CD4-positive, CD25-positive, alpha-beta regulatory T cell (primary cell): ENCODE results near the gene DCDC2C. TPM values are rescaled to one million over a fixed set of nuclear protein-coding genes. Genes with fewer than 3 reads are reported as not detected.

Experiments used
- ATAC-seq, 2 donors: fragments of 150-1000 bp; cut with Tn5 transposase; one replicate each; pipeline ENCODE4 v1.10.0; 2021; ENCODE audit warnings: low read depth in 2 of 2, moderate number of reproducible peaks in 2 of 2, moderate library complexity in 1 of 2
- DNase-seq, 3 donors: peaks; one replicate each; pipeline versions ENCODE4 v3.0.0 to v3.0.0-alpha.2; 2012 to 2022; ENCODE audit warnings: mixed read lengths in 1 of 3
- H3K27ac ChIP-seq: one replicate; pipeline ENCODE4 v1.7.0; 2013; ENCODE audit warnings: mild to moderate bottlenecking, low read length; ENCODE audit not compliant: insufficient read depth, poor library complexity, severe bottlenecking
- H3K27me3 ChIP-seq: one replicate; pipeline ENCODE4 v1.7.0; 2013; ENCODE audit warnings: low read length; ENCODE audit not compliant: control insufficient read depth, insufficient read depth
- H3K36me3 ChIP-seq: one replicate; pipeline ENCODE4 v1.7.0; 2013; ENCODE audit warnings: mild to moderate bottlenecking, low read length, moderate library complexity; ENCODE audit not compliant: control insufficient read depth, insufficient read depth
- H3K4me1 ChIP-seq: 2 replicates; pipeline ENCODE4 v1.7.0; 2013; ENCODE audit warnings: mild to moderate bottlenecking, low read length; ENCODE audit not compliant: insufficient read depth, control insufficient read depth, poor library complexity, severe bottlenecking
- H3K4me3 ChIP-seq: one replicate; pipeline ENCODE4 v1.7.0; 2013; ENCODE audit warnings: low read depth, mild to moderate bottlenecking, low read length, moderate library complexity
- H3K9me3 ChIP-seq, 2 experiments: 1 replicate in 1 of 2; 2 replicates in 1 of 2; pipeline ENCODE4 v1.7.0; 2013; ENCODE audit warnings: low read length in 2 of 2, mild to moderate bottlenecking in 1 of 2, moderate library complexity in 1 of 2; ENCODE audit not compliant: control insufficient read depth in 2 of 2
- H3K27ac Mint-ChIP-seq, 3 donors: one replicate each; pipeline ENCODE4 v1.8.0; 2020 to 2022; ENCODE audit warnings: mild to moderate bottlenecking in 3 of 3, mixed read lengths in 3 of 3, moderate library complexity in 2 of 3
- H3K27me3 Mint-ChIP-seq: one replicate; pipeline ENCODE4 v1.8.0; 2022; ENCODE audit warnings: mild to moderate bottlenecking, mixed read lengths
- H3K36me3 Mint-ChIP-seq: one replicate; pipeline ENCODE4 v1.8.0; 2020; ENCODE audit warnings: mixed read lengths
- H3K4me1 Mint-ChIP-seq, 4 donors: one replicate each; pipeline ENCODE4 v1.8.0; 2020 to 2022; ENCODE audit warnings: mixed read lengths in 4 of 4, mild to moderate bottlenecking in 1 of 4
- H3K4me3 Mint-ChIP-seq, 4 donors: one replicate each; pipeline ENCODE4 v1.8.0; 2020 to 2022; ENCODE audit warnings: mild to moderate bottlenecking in 4 of 4, mixed read lengths in 4 of 4, moderate library complexity in 3 of 4
- H3K9me3 Mint-ChIP-seq, 7 donors: one replicate each; pipeline ENCODE4 v1.8.0; 2020 to 2022; ENCODE audit warnings: mixed read lengths in 7 of 7, mild to moderate bottlenecking in 3 of 7, moderate library complexity in 2 of 7
- polyA plus RNA-seq, 4 donors: library from polyadenylated mRNA; unstranded; fragments of 300-500 nt; fragmentation: Illumina TruSeq; gene quantifications; one replicate each; pipeline ENCODE4 v1.2.3, GENCODE V29; 2021
- total RNA-seq: library from RNA; stranded (reverse); gene quantifications from one replicate; pipeline ENCODE4 v1.2.3, GENCODE V29; 2022

DCDC2C gene
- total and polyA plus RNA-seq, 5 donors from 2014 or later = not detected

DNA sequence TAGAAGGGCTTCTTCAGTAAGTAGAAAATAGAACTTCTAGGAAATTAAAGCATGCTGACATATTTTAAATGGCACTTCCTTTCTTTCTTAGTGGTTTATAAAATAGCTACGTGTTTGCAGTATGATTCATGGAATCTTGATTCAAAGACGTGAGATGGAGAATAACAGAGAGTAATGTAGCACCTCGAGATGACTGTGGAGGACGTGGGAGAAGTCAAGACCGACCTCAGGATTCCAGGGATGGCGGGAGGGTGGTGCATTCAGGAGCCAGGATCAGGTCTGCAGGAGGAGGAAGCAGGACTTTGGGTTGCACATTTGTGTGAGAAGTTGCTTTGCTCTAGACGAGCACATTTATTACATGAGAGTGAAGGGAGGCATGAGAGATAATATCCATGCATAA lies 56.0 kb downstream of the DCDC2C start:
- Mint-ChIP-seq H3K9me3 (peaks cover 0 to 7% (median 0%) of the 10 kb centered on the region in 7 donors), H3K27me3 (peaks cover 7% of the 10 kb centered on the region), H3K36me3 (no peaks in the 10 kb centered on the region), H3K27ac (no peak overlapping the region), H3K4me3 (no peak overlapping the region), H3K4me1 (no peaks in the 10 kb centered on the region)
- Histone ChIP-seq H3K9me3 (no peaks in the 10 kb centered on the region), H3K27me3 (peaks cover 4% of the 10 kb centered on the region), H3K36me3 (no peaks in the 10 kb centered on the region), H3K4me1 (no peaks in the 10 kb centered on the region), H3K4me3 (no peak overlapping the region), H3K27ac (no peak overlapping the region)
- ATAC-seq (no peak), DNase-seq (no peak)

DNA sequence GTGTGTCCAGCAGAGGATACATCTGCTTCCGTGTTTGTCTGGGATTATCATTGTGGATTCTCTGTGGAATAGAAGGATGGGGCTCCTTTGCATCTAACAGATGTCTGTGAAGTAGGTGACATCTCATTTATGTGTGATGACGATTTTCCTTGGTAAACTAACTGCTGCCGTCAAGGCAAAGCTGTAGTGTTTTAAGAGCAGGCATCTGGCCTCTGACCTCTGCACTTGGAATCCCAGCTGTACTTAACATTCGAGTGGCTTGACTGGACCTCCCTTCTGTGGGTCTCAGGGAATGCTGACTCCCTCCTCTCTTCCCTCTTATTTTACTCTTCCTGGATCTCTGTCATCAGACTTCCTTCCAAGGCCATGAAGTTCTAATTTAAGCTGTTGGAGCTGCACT lies 56.4 kb downstream of the DCDC2C start:
- H3K27ac Mint-ChIP-seq = no peak overlapping the region
- no peak overlapping the region for H3K4me3 ChIP-seq
- DNase-seq (no peak), ATAC-seq (no peak)
- H3K4me3 Mint-ChIP-seq = no peak overlapping the region
- H3K36me3 ChIP-seq = no peaks in the 10 kb centered on the region
- no peaks in the 10 kb centered on the region for H3K4me1 ChIP-seq
- H3K36me3 Mint-ChIP-seq = no peaks in the 10 kb centered on the region
- H3K27me3 Mint-ChIP-seq = peaks cover 7% of the 10 kb centered on the region
- peaks cover 4% of the 10 kb centered on the region for H3K27me3 ChIP-seq
- no peaks in the 10 kb centered on the region for H3K9me3 ChIP-seq
- H3K27ac ChIP-seq = no peak overlapping the region
- peaks cover 0 to 7% (median 0%) of the 10 kb centered on the region in 7 donors for H3K9me3 Mint-ChIP-seq
- no peaks in the 10 kb centered on the region for H3K4me1 Mint-ChIP-seq

DNA sequence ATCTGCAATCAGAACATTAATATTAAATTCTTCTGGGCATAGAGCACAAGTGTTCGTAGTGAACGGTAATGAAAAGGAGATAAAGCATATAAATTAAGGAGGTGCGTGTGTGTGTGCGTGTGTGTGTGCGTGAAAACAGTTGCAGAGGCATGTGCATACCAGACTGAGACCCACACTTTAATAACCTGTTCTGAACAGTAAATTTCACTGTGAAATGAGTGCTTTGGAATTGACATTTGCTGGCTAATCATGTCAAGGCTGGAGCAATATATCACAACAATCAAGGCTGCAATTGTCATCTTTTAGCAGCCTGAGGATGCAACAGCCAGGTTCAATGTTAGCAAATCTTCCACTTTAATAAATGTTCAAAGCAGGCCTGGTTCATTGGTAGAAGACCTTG lies 57.9 kb downstream of the DCDC2C start:
- ATAC-seq (no peak), DNase-seq (no peak)
- Histone ChIP-seq H3K4me3 (no peak overlapping the region), H3K27ac (no peak overlapping the region), H3K36me3 (no peaks in the 10 kb centered on the region), H3K27me3 (peaks cover 4% of the 10 kb centered on the region), H3K4me1 (no peaks in the 10 kb centered on the region), H3K9me3 (no peaks in the 10 kb centered on the region)
- H3K27ac Mint-ChIP-seq = no peak overlapping the region
- H3K4me3 Mint-ChIP-seq = no peak overlapping the region
- H3K9me3 Mint-ChIP-seq = peaks cover 0 to 3% (median 0%) of the 10 kb centered on the region in 7 donors
- H3K4me1 Mint-ChIP-seq = no peaks in the 10 kb centered on the region
- peaks cover 7% of the 10 kb centered on the region for H3K27me3 Mint-ChIP-seq
- no peaks in the 10 kb centered on the region for H3K36me3 Mint-ChIP-seq

DNA sequence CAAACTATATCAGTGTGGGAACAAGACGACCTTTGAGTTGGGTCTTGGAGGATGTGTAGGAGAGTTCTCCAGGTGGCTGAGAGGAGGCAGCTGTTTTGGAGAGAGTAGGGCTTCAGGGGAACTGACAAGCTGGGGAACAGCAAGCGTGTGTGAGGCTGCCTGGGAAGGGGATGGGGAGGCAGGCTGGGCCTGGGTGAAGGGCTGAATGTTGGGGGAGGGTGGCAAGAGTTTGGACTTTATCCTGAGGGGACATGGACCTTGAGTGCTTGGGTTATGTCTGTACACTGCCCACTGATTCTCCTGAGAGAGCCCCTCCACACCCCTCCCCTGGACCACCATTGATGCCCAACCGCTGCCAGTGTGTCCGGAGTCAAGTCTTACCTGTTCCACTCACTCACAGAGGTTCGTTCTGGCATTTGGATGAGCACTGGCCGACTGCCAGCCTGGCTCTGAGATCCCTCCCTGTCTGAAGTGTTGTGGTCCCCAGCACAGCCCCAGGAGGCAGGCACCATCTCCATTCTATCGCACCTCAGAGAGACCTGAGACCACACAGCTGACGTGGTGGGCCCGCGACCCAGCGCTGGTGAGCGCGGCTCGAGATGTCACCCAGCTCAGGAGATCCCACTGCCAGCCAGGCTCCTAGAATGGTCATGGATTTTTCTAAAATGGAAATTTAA lies 59.5 kb downstream of the DCDC2C start:
- DNase-seq = no peak
- Mint-ChIP-seq H3K27ac (no peak overlapping the region), H3K4me3 (no peak overlapping the region), H3K9me3 (peaks cover 0 to 3% (median 0%) of the 10 kb centered on the region in 7 donors), H3K36me3 (no peaks in the 10 kb centered on the region), H3K4me1 (no peaks in the 10 kb centered on the region), H3K27me3 (peaks cover 7% of the 10 kb centered on the region)
- no peak for ATAC-seq
- peaks cover 4% of the 10 kb centered on the region for H3K27me3 ChIP-seq
- H3K4me3 ChIP-seq = no peak overlapping the region
- no peaks in the 10 kb centered on the region for H3K36me3 ChIP-seq
- no peaks in the 10 kb centered on the region for H3K9me3 ChIP-seq
- no peak overlapping the region for H3K27ac ChIP-seq
- no peaks in the 10 kb centered on the region for H3K4me1 ChIP-seq

DNA sequence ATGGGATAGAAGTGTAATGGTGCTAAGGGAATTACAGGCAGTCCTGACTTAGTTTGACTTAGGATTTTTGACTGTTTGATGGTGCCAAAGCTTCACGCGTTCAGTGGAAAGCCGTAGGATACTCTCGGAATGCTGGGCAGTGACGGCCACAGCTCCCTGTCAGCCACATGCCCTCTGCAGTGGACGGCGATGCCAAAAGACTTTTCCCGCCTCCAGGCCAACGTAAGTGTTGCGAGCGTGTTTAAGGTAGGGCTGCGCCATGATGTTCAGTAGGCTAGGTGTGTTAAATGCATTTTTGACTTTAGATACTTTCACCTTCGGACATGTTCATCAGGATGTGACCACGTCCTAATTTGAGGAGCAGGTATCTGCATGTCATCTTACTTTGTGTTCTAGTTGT lies 63.4 kb downstream of the DCDC2C start:
- Mint-ChIP-seq H3K27ac (no peak overlapping the region), H3K9me3 (no peaks in the 10 kb centered on the region), H3K4me3 (no peak overlapping the region), H3K27me3 (no peaks in the 10 kb centered on the region), H3K36me3 (no peaks in the 10 kb centered on the region), H3K4me1 (no peaks in the 10 kb centered on the region)
- H3K36me3 ChIP-seq = no peaks in the 10 kb centered on the region
- no peak overlapping the region for H3K4me3 ChIP-seq
- peaks cover 4% of the 10 kb centered on the region for H3K27me3 ChIP-seq
- ATAC-seq (no peak), DNase-seq (no peak)
- no peak overlapping the region for H3K27ac ChIP-seq
- no peaks in the 10 kb centered on the region for H3K9me3 ChIP-seq
- no peaks in the 10 kb centered on the region for H3K4me1 ChIP-seq

DNA sequence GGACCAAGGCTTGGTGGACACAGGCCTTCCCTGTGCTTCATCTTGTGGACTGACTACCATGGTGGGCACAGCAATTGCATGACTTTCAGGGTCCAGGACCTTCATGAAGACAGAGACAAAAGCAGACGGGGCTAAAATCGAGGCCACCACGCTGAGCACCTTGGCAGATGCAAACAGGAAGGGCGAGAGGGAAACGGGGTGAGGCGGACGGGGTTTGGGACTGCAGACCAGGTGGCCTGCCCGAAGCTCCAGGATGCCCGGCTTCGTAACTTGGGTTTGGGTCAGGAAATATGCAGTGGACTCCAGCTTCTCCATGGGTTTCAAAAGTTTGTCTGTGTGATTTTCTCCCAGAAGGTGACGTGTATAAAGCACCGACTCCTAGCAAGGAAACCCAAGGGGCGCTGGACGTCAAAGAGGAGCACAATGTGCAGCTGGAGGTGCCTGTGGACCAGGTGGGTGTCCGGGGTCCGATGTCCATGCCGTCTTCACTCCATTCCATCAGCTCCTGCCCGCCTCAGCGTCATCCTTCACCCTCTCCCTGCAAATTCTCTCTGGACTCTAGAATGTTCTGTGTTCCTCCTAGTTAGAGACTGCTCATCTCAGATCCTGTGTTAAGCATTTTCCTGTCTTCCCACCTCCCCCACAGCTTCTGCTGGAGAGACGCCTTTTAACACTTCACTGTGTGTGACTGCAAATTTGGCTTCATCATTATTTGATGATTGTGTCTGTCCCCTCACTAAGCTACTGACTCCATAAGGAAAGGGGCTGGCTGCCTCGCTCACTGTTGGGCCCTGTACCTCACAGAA lies 65.8 kb downstream of the DCDC2C start:
- no peak for ATAC-seq
- Mint-ChIP-seq H3K4me3 (no peak overlapping the region), H3K4me1 (no peaks in the 10 kb centered on the region), H3K27ac (no peak overlapping the region), H3K9me3 (no peaks in the 10 kb centered on the region), H3K27me3 (no peaks in the 10 kb centered on the region), H3K36me3 (no peaks in the 10 kb centered on the region)
- no peak overlapping the region for H3K4me3 ChIP-seq
- H3K27me3 ChIP-seq = no peaks in the 10 kb centered on the region
- no peaks in the 10 kb centered on the region for H3K4me1 ChIP-seq
- H3K9me3 ChIP-seq = no peaks in the 10 kb centered on the region
- DNase-seq = no peak
- H3K36me3 ChIP-seq = no peaks in the 10 kb centered on the region
- no peak overlapping the region for H3K27ac ChIP-seq

DNA sequence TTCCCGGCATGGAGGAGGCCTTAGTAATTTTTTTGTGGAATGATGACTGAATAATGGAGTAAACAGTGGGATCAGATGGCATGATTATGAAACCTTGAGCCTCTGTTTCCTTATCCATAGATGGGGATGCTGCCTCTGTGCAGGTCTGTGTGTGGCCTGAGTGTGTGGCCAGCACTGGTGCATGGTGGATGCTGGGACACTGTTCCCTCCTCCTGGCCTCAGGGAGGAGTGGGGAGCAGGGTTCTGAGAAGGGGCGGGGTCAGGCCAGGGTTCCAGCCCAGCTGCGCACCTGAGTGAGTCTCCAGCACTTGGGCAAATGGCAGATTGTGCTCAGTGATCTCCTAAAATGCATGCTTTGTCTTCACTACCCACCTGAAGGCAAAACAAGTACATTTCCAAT lies 66.4 kb downstream of the DCDC2C start:
- H3K4me3 ChIP-seq = no peak overlapping the region
- no peaks in the 10 kb centered on the region for H3K36me3 Mint-ChIP-seq

More for the DNA sequence above, 66.4 kb downstream of the DCDC2C start:
- DNase-seq = no peak
- ATAC-seq = no peak
- Histone ChIP-seq H3K36me3 (no peaks in the 10 kb centered on the region), H3K9me3 (no peaks in the 10 kb centered on the region), H3K27me3 (no peaks in the 10 kb centered on the region), H3K4me1 (no peaks in the 10 kb centered on the region), H3K27ac (no peak overlapping the region)
- Mint-ChIP-seq H3K4me1 (no peaks in the 10 kb centered on the region), H3K4me3 (no peak overlapping the region), H3K27me3 (no peaks in the 10 kb centered on the region), H3K27ac (no peak overlapping the region), H3K9me3 (no peaks in the 10 kb centered on the region)
